IPS DF 4.7 (cell line): ENCODE measurements around the gene GFPT2.

ENCODE experiments used
- DNase-seq: peaks from one replicate; pipeline ENCODE4 v3.0.0-alpha.2; 2013; ENCODE audit warnings: low spot score; ENCODE audit errors: extremely low read depth

Gene GFPT2

GRCh38 chr5:180350711-180351465 lies 2.2 kb downstream of the GFPT2 start:
- no peak for DNase-seq

- DNase-seq: no peak
These were observed 2.8 kb downstream of the GFPT2 start for GRCh38 chr5:180350296-180350695.

- no peak for DNase-seq
These were observed 3.7 kb downstream of the GFPT2 start for GRCh38 chr5:180349391-180349790.

GRCh38 chr5:180348336-180348735 lies 4.8 kb downstream of the GFPT2 start:
- no peak for DNase-seq

- DNase-seq: no peak
These were observed 5.4 kb downstream of the GFPT2 start for GRCh38 chr5:180347702-180348101.

- no peak for DNase-seq
These were observed 6.8 kb downstream of the GFPT2 start for GRCh38 chr5:180346358-180346757.

- DNase-seq: no peak
These were observed 7.4 kb downstream of the GFPT2 start for GRCh38 chr5:180345781-180346180.

- DNase-seq: no peak
These were observed 8.0 kb downstream of the GFPT2 start for GRCh38 chr5:180345186-180345585.

- no peak for DNase-seq
These were observed 8.5 kb downstream of the GFPT2 start for GRCh38 chr5:180344696-180344999.

GRCh38 chr5:180343831-180344695 lies 9.1 kb downstream of the GFPT2 start:
- DNase-seq: no peak

GRCh38 chr5:180343110-180343830 lies 9.9 kb downstream of the GFPT2 start:
- no peak for DNase-seq

GRCh38 chr5:180341595-180341994 lies 11.5 kb downstream of the GFPT2 start:
- DNase-seq: no peak

GRCh38 chr5:180340856-180341255 lies 12.3 kb downstream of the GFPT2 start:
- no peak for DNase-seq

GRCh38 chr5:180339583-180340183 lies 13.5 kb downstream of the GFPT2 start:
- no peak for DNase-seq

- no peak for DNase-seq
These were observed 15.0 kb downstream of the GFPT2 start for GRCh38 chr5:180338001-180338707.

- no peak for DNase-seq
These were observed 16.7 kb downstream of the GFPT2 start for GRCh38 chr5:180336234-180337020.

GRCh38 chr5:180335614-180336233 lies 17.4 kb downstream of the GFPT2 start:
- DNase-seq: no peak

GRCh38 chr5:180334751-180335613 lies 18.2 kb downstream of the GFPT2 start:
- no peak for DNase-seq

GRCh38 chr5:180334176-180334575 lies 19.0 kb downstream of the GFPT2 start:
- DNase-seq: no peak
